HL-60/S4 (cell line): ENCODE measurements around the gene DYDC2.
"Not testable (repeated sequence)": the region's sequence is repeated elsewhere in the genome, so short reads cannot be mapped to it uniquely, and the experiment has no call there.

Experiments used
- in situ Hi-C: fragments of 300-500 bp; cut with MboI; formaldehyde crosslinking; loops from 2 replicates; pipeline ENCODE4 v1.14.3; 2022; ENCODE audit warnings: low sequenced_read_pairs

The DYDC2 gene

DNA sequence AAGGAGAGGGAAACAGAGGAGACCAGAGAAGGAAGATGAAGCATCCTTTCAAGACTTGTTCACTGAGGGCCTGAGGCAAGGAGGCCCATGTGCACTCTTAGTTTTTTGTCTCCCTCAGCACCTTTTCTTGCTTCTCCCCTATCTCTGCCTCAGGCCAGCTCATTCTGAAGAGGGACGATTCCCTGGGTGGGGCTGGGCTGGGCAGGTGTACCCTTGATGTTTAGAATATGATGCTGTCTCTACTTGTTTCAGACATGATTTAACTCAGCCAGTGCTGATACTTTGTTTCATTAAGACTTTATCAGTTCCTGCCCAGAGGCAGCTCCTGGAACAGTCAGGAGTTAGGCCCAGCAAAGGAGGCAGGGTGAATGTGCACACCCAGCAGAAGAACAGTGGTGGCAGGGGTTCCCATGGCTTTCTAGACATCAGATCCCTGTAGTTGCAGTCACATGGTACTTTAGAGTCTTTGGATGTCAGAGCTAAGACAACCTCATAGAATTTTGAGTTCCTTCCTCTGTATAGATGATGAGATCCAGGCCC lies 55.2 kb downstream of the DYDC2 start:
- in situ Hi-C loops: no loop called here

DNA sequence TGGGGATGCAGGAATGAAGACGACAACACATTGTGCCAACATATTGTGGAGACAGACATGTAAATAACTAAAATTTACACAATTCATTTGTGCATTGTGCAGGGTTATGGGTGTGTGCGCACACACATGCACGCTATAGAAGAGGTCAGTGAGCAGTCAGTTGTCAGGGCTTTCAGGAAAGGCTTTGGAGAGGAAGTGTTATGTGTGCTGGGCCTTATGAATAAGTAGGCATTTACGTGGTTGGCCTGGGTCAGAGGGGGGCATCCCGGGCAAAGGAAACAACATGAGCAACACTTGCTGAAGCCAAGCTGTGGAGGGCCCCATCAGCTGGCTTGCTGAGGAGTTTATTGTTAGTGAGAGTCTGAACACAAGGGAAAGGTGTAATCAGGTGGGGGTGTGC lies 55.9 kb downstream of the DYDC2 start:
- in situ Hi-C loops: no loop called here

DNA sequence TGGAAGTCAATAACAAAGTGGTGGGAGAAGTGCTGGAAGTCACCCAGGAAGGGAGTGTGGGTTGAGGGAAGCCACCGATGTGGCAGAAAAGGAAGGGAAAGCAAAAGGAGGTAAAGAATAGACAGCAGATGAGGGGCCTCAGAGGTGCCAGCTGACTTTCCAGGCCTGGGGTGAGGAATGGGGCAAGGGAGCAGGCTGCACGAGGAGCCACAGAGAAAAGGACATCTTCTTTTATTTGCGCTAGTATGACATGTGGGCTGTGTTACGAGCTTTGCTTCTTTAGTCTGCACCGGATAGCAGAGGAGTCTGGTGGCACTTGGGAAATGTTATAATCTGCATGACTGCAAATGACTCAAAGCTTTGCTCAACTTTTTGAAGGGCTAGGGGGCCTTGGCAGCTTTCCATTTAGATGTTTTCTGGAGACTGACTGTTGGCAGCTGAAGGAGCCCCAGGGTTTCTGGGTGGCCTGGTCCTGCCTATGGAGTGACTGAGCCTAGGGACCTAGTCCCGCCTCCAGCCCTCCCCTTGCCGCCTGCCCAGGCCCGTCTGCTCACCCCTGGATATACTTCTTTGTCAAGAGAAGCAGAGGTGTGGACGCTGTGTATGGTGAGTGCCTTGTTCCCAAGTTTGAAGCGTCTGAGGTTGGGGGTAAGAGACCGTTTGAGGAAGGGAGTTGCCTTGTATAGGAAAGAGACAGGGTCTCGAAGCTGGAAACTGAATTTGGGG lies 56.9 kb downstream of the DYDC2 start:
- in situ Hi-C loops: no loop called here

DNA sequence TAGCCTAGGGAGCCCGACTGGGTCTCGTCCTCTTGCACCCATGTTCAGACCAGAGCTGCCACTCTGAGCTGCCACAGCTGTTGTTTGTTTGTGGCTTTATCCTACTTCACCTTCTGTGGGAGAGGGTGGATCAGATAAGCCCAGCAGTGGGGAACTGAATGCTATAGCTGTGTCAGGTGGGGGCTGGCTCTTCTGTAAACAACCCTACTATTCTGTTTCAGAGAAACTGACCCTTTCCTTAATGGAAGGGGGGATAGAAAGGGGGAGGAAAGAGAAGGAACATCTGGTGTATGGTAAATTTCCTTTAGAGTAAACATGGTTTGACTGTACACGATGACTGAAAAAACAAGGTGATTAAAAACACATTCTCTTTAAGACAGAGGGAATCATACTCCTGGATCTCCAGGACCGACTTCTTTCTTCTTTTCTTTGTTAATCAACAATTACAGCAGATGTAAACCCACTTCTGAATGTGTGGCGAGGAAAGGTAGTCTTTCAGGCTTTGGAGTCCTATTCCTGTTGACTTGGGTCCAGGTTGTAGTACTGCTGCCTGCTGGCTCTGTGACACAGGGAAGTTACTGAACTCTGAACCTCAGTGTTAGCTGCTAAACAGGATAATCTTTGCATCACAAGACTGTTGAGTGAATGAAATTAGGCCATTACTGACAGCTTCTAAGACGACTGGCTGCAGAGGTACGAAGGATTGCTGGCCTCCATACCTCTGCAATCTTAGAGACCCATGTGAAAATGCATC lies 57.7 kb downstream of the DYDC2 start:
- in situ Hi-C loops: no loop called here

DNA sequence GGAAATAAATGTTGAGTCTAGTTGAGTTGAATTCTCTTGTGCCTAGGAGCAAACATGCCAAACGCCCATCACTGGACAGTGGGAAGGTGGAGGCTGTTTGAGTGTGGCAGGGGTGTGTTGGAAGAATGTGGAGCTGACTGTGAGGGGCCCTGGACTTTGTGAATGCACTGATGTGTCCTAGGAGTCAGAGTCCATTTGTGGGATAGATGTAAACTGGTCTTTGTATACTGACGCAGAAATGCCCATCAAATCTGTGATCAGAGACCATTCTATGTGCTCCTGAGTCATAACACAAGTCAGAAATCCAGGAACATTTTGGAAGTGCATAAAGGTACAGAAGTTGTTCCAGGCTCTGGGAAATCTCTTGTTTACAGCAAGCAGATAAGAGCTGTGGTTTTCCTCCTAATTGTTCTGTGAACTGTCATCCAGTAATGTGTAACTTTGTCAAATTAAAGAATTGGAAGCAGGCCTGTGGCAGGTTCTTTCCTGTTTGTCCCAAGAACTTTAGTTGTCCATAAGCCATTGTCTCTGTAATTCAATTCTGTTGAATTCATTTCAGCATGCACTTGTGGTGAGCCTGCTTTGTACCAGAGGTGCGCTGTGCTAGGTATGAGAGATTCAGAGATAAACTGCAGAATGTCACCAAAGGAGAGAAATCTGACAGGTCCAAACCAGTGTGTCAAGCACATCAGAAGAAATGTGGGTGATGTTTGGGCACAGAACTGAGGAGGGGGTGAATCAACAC lies 59.3 kb downstream of the DYDC2 start:
- in situ Hi-C loops: no loop called here

DNA sequence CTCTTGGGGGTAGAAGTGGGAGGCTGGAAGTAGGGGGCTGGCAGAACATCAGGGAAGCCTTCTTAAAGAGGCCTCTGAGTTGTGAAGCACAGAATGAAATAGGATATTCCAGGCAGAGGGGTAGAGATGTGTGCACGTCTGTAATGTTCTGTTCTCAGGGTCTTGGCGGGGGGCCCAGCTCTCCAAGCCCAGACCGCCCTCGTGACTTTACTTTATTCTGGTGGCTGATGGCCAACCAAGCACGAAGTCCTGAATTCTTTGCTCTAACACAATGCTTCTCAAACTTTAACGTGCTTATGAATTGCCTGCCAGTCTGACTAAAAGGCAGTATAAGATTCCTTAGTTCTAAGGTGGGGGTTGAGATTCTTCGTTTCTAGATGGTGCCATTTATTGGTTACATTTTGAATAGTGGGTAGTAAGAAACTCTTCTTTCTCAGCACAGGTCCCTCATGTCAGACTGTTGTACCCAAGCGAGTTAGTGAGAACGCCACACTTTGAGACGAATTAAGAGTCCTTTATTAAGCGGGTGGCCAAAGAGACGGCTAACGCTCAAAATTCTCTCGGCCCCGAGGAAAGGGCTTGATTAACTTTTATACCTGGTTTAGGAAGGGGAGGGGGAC lies 60.0 kb downstream of the DYDC2 start:
- in situ Hi-C loops: no loop called here

DNA sequence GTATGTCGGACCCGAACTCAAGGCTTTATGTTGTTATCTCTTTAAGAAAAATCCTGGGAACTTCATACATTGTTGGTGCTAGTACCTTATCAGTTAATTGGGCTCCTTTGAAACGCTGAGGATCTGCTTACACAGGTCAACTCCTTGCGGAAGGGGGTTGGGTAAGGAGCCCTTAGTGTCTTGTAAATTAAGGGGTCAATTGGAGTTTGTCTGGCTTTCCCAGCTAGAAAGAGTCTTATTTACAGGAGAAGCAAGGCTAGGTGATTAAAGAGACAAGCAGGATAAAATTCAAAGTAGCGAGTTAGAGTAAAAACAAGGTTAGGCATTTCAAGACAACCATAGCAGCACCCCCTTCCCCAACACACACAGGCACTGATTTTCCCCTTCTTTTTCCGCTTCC lies 60.7 kb downstream of the DYDC2 start:
- in situ Hi-C loops: not testable (repeated sequence)
